Stimulated activated naive CD8-positive, alpha-beta T cell treated with anti-CD3 and anti-CD28 coated beads, Interleukin-15, Interleukin-2, amounts not matched to agents 100 ng/mL and 50 ng/mL, for 24 hours (primary cell): Measurements from ENCODE around the gene TTC29.

Experiments used
- H3K27ac Mint-ChIP-seq: one replicate; pipeline ENCODE4 v1.8.0; 2021; ENCODE audit warnings: mild to moderate bottlenecking, mixed read lengths
- H3K27me3 Mint-ChIP-seq: one replicate; pipeline ENCODE4 v1.8.0; 2021; ENCODE audit warnings: mixed read lengths
- H3K36me3 Mint-ChIP-seq: one replicate; pipeline ENCODE4 v1.8.0; 2021; ENCODE audit warnings: low read depth, mixed read lengths
- H3K4me1 Mint-ChIP-seq: one replicate; pipeline ENCODE4 v1.8.0; 2021; ENCODE audit warnings: low read depth, mixed read lengths
- H3K4me3 Mint-ChIP-seq: one replicate; pipeline ENCODE4 v1.8.0; 2021; ENCODE audit warnings: mild to moderate bottlenecking, mixed read lengths
- H3K9me3 Mint-ChIP-seq: one replicate; pipeline ENCODE4 v1.8.0; 2021; ENCODE audit warnings: mixed read lengths

Gene TTC29

GRCh38 chr4:146930673-146931072, 15.0 kb downstream of the TTC29 start:
- no peaks in the 10 kb centered on the region for H3K36me3 Mint-ChIP-seq
- no peaks in the 10 kb centered on the region for H3K9me3 Mint-ChIP-seq
- H3K27me3 Mint-ChIP-seq = peaks cover 11% of the 10 kb centered on the region
- no peaks in the 10 kb centered on the region for H3K4me1 Mint-ChIP-seq
- H3K4me3 Mint-ChIP-seq = no peak overlapping the region
- no peak overlapping the region for H3K27ac Mint-ChIP-seq

- Mint-ChIP-seq H3K9me3 (no peaks in the 10 kb centered on the region), H3K36me3 (no peaks in the 10 kb centered on the region), H3K4me1 (no peaks in the 10 kb centered on the region), H3K27me3 (peaks cover 13% of the 10 kb centered on the region), H3K27ac (no peak overlapping the region), H3K4me3 (no peak overlapping the region)
Observed at GRCh38 chr4:146927695-146928094, 18.0 kb downstream of the TTC29 start.

- H3K4me3 Mint-ChIP-seq = no peak overlapping the region
- peaks cover 18% of the 10 kb centered on the region for H3K27me3 Mint-ChIP-seq
- no peaks in the 10 kb centered on the region for H3K9me3 Mint-ChIP-seq
- no peak overlapping the region for H3K27ac Mint-ChIP-seq
- H3K4me1 Mint-ChIP-seq = no peaks in the 10 kb centered on the region
- no peaks in the 10 kb centered on the region for H3K36me3 Mint-ChIP-seq
Observed at GRCh38 chr4:146916479-146917076, 29.1 kb downstream of the TTC29 start.

GRCh38 chr4:146915132-146915531, 30.5 kb downstream of the TTC29 start:
- H3K4me3 Mint-ChIP-seq = no peak overlapping the region
- H3K27ac Mint-ChIP-seq = no peak overlapping the region
- no peaks in the 10 kb centered on the region for H3K9me3 Mint-ChIP-seq
- no peaks in the 10 kb centered on the region for H3K4me1 Mint-ChIP-seq
- peaks cover 18% of the 10 kb centered on the region for H3K27me3 Mint-ChIP-seq
- no peaks in the 10 kb centered on the region for H3K36me3 Mint-ChIP-seq

- Mint-ChIP-seq H3K36me3 (no peaks in the 10 kb centered on the region), H3K4me1 (no peaks in the 10 kb centered on the region), H3K4me3 (no peak overlapping the region), H3K27me3 (peaks cover 30% of the 10 kb centered on the region), H3K27ac (no peak overlapping the region), H3K9me3 (no peaks in the 10 kb centered on the region)
Observed at GRCh38 chr4:146900295-146900694, 45.4 kb downstream of the TTC29 start.

GRCh38 chr4:146890301-146890700, 55.4 kb downstream of the TTC29 start:
- Mint-ChIP-seq H3K9me3 (peaks cover 4% of the 10 kb centered on the region), H3K27ac (no peak overlapping the region), H3K4me3 (no peak overlapping the region), H3K36me3 (no peaks in the 10 kb centered on the region), H3K27me3 (peaks cover 13% of the 10 kb centered on the region), H3K4me1 (no peaks in the 10 kb centered on the region)

- H3K9me3 Mint-ChIP-seq = no peaks in the 10 kb centered on the region
- no peaks in the 10 kb centered on the region for H3K4me1 Mint-ChIP-seq
- H3K27me3 Mint-ChIP-seq = peaks cover 3% of the 10 kb centered on the region
- no peak overlapping the region for H3K4me3 Mint-ChIP-seq
- H3K27ac Mint-ChIP-seq = no peak overlapping the region
- no peaks in the 10 kb centered on the region for H3K36me3 Mint-ChIP-seq
Observed at GRCh38 chr4:146883070-146883469, 62.6 kb downstream of the TTC29 start.

GRCh38 chr4:146857298-146857697, 88.4 kb downstream of the TTC29 start:
- H3K27ac Mint-ChIP-seq = no peak overlapping the region
- peaks cover 5% of the 10 kb centered on the region for H3K27me3 Mint-ChIP-seq
- H3K4me3 Mint-ChIP-seq = no peak overlapping the region
- H3K4me1 Mint-ChIP-seq = no peaks in the 10 kb centered on the region
- H3K9me3 Mint-ChIP-seq = no peaks in the 10 kb centered on the region
- no peaks in the 10 kb centered on the region for H3K36me3 Mint-ChIP-seq

GRCh38 chr4:146855761-146856160, 89.9 kb downstream of the TTC29 start:
- H3K36me3 Mint-ChIP-seq = no peaks in the 10 kb centered on the region
- H3K4me1 Mint-ChIP-seq = no peaks in the 10 kb centered on the region

GRCh38 chr4:146852360-146852759, 93.3 kb downstream of the TTC29 start:
- H3K9me3 Mint-ChIP-seq = no peaks in the 10 kb centered on the region
- H3K4me1 Mint-ChIP-seq = no peaks in the 10 kb centered on the region
- no peak overlapping the region for H3K4me3 Mint-ChIP-seq
- H3K27ac Mint-ChIP-seq = no peak overlapping the region
- no peaks in the 10 kb centered on the region for H3K36me3 Mint-ChIP-seq
- H3K27me3 Mint-ChIP-seq = no peaks in the 10 kb centered on the region

More at GRCh38 chr4:146855761-146856160, 89.9 kb downstream of the TTC29 start:
- H3K4me3 Mint-ChIP-seq = no peak overlapping the region
- H3K9me3 Mint-ChIP-seq = no peaks in the 10 kb centered on the region
- peaks cover 5% of the 10 kb centered on the region for H3K27me3 Mint-ChIP-seq
- no peak overlapping the region for H3K27ac Mint-ChIP-seq

- no peaks in the 10 kb centered on the region for H3K36me3 Mint-ChIP-seq
- H3K27ac Mint-ChIP-seq = no peak overlapping the region
- no peaks in the 10 kb centered on the region for H3K9me3 Mint-ChIP-seq
- H3K27me3 Mint-ChIP-seq = peaks cover 5% of the 10 kb centered on the region
- no peak overlapping the region for H3K4me3 Mint-ChIP-seq
- no peaks in the 10 kb centered on the region for H3K4me1 Mint-ChIP-seq
Observed at GRCh38 chr4:146847345-146847744, 98.3 kb downstream of the TTC29 start.

- H3K27ac Mint-ChIP-seq = no peak overlapping the region
- no peak overlapping the region for H3K4me3 Mint-ChIP-seq
- no peaks in the 10 kb centered on the region for H3K36me3 Mint-ChIP-seq
- H3K27me3 Mint-ChIP-seq = peaks cover 5% of the 10 kb centered on the region
- H3K9me3 Mint-ChIP-seq = no peaks in the 10 kb centered on the region
- no peaks in the 10 kb centered on the region for H3K4me1 Mint-ChIP-seq
Observed at GRCh38 chr4:146846882-146847281, 98.8 kb downstream of the TTC29 start.

- Mint-ChIP-seq H3K27me3 (peaks cover 5% of the 10 kb centered on the region), H3K4me1 (no peaks in the 10 kb centered on the region), H3K27ac (no peak overlapping the region), H3K36me3 (no peaks in the 10 kb centered on the region), H3K4me3 (no peak overlapping the region), H3K9me3 (no peaks in the 10 kb centered on the region)
Observed at GRCh38 chr4:146844761-146845160, 100.9 kb downstream of the TTC29 start.

- H3K27me3 Mint-ChIP-seq = peaks cover 5% of the 10 kb centered on the region
- no peaks in the 10 kb centered on the region for H3K36me3 Mint-ChIP-seq
- H3K4me3 Mint-ChIP-seq = no peak overlapping the region
- H3K4me1 Mint-ChIP-seq = no peaks in the 10 kb centered on the region
- H3K9me3 Mint-ChIP-seq = no peaks in the 10 kb centered on the region
- H3K27ac Mint-ChIP-seq = no peak overlapping the region
Observed at GRCh38 chr4:146842876-146843275, 102.8 kb downstream of the TTC29 start.

- no peak overlapping the region for H3K27ac Mint-ChIP-seq
- peaks cover 4% of the 10 kb centered on the region for H3K9me3 Mint-ChIP-seq
- peaks cover 10% of the 10 kb centered on the region for H3K27me3 Mint-ChIP-seq
- H3K4me3 Mint-ChIP-seq = no peak overlapping the region
- no peaks in the 10 kb centered on the region for H3K36me3 Mint-ChIP-seq
- no peaks in the 10 kb centered on the region for H3K4me1 Mint-ChIP-seq
Observed at GRCh38 chr4:146840731-146841130, 104.9 kb downstream of the TTC29 start.

GRCh38 chr4:146835096-146835495, 110.6 kb downstream of the TTC29 start:
- Mint-ChIP-seq H3K4me3 (no peak overlapping the region), H3K27ac (no peak overlapping the region), H3K4me1 (no peaks in the 10 kb centered on the region), H3K27me3 (peaks cover 9% of the 10 kb centered on the region), H3K9me3 (peaks cover 4% of the 10 kb centered on the region), H3K36me3 (no peaks in the 10 kb centered on the region)
